HG03342 (cell line): Measurements from ENCODE around the gene HIGD1A.
"Not testable (repeated sequence)": the region's sequence is repeated elsewhere in the genome, so short reads cannot be mapped to it uniquely, and the experiment has no call there.

Experiments used
- ATAC-seq: cut with Tn5 transposase; IDR thresholded peaks from one replicate; pipeline ENCODE4 v1.9.1; 2021; ENCODE audit warnings: mild to moderate bottlenecking, moderate library complexity; ENCODE audit not compliant: unreplicated experiment

Gene HIGD1A

DNA sequence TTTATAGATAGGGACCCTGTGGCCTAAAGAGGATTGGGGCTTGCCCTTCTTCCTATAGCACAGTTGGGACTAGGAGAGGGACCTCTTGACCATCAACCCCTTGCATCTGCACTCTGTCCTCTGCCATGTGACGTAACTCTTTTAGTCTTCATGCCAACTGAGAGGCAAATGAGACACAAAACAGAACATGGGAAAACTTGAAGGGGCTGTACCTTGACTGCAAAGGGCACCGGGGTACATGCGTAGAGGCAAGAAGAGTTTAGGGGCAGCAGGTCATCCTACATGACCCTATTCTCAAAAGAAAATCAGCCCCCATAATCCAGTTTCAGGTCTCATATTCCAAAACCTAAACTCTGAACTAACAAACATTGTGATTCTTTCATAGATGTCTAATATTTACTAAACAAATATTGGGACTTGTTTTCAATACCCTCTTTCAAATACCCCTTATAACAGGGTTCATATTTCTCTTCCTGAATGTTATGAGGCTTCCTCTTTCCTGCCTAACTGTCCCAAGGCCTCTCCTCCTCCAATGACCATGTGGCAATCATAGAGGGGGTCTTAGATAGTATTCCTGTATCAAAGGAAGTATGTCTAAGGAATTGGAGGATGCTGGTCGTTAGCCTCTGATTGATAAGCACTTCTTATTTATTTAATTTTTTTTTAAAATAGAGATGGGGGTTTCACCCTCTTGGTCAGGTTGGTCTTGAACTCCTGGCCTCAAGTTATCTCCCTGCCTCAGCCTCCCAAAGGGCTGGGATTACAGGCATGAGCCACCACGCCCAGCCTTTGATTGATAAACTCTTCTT lies 25.5 kb upstream of the HIGD1A start:
- no peak for ATAC-seq

DNA sequence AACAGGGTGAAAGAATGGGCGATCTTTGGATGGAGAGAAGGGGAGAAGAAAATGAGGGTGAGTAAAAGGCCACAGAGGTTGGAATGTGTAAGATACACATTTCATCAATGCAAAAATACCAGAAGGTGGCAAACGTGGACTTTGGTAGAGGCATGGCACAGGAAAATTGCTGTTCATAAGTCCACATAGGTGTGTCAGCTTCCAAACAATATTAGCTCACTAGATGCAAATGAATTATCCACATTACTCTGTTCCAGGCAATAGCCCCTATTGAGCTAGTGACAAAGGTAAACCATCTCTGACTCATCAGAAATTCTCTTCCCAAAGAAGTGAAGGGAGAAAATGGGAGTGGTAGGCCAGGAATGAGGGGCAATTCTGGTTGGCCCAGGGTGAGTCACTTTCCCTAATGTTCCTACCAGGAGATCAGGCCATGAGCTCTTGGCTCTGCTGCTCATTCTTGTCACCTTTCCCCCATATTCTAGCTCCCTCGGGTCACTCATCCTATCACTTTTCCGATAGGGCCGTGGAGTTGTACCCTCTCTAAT lies 24.9 kb upstream of the HIGD1A start:
- no peak for ATAC-seq

DNA sequence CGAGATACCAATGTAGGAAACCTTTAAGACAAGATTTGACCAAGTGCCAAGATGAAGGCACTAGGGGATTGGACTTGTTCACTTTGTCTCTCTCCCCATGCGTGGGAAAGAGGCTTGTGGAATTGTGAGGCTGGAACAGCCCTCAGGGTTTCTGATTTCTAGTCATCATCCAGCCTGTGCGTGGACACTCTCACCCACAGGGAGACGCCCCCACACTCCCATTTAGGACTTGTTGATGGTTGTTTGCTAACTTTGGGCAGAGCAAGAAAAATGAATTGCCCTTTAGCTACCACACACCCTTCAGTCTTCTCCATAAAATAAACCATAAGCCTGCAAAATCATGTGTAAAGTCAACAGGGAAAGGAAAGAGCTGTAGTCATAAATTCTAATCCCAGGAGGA lies 23.4 kb upstream of the HIGD1A start:
- ATAC-seq: no peak

GRCh38 chr3:42827023-42827422 lies 22.7 kb upstream of the HIGD1A start:
- no peak for ATAC-seq

GRCh38 chr3:42826141-42826540 lies 21.9 kb upstream of the HIGD1A start:
- no peak for ATAC-seq

DNA sequence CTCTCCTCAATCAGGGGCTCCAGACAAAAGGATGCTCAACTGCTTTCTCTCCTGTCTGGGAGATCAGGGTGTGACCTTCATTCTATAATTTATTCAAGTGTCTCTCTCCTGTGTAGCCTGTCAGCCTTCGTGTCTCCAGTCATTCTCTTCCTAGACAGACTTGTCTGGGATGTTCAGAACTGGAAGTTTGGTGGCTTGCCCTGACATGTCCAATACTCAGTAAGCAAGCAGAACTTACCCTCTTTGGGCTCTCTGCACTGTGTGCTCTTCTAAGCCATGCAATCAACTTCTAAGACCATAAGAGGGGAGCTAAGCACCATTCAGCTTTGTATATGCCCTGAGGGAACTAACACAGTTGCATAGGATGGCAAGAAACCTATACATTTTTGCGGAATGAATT lies 19.1 kb upstream of the HIGD1A start:
- ATAC-seq: no peak

GRCh38 chr3:42822828-42823227 lies 18.5 kb upstream of the HIGD1A start:
- ATAC-seq: no peak

GRCh38 chr3:42820746-42821051 lies 16.4 kb upstream of the HIGD1A start:
- ATAC-seq: no peak

- ATAC-seq: no peak
These were observed 15.2 kb upstream of the HIGD1A start for GRCh38 chr3:42819351-42819965.

- no peak for ATAC-seq
These were observed 11.5 kb upstream of the HIGD1A start for GRCh38 chr3:42815826-42816225.

DNA sequence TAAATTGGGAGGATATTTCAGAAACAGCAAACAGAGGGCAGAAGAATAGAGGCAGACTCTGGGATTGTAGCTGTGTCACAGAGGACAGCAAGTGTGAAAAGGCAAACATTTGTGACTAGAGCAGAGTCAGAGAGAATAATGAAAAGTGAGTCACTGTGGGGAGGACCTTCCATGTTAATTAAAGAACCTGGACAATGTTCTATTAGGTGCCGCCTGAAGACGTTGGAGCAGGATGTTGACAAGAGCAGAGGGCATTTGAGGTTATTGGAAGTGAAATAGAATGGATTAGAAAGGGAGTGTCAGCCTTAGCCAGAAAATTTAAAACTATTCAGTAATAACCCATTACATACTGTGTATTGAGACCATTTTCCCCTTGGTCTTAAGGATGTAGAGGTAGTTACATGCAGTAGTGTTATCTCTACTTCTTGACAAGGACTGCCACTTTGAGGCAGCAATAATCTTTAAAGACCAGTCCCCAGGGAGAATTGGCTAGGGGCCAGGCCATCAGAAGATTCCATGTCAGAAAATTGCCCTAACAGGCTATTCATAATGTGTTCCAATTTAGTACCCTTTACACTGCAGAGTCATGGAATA lies 10.7 kb upstream of the HIGD1A start:
- ATAC-seq: no peak

DNA sequence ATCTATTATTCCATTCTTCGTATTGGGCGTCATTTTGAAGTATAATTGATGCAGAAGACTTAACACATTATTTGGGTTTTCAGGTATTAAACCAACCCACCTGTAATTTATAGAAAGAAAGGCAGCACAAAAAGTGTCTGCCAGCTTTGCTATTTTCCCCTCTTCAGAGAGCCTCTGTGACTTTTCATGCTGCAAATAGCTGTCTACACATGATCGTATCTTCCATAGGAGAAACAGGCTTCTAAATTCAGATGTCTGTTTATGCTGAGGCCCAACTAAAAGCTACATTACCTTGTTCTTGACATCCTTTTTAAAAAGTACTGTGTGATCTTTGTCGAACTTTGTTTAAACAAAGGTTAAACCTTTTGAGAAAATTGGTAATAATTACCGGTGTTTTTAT lies 10.0 kb upstream of the HIGD1A start:
- no peak for ATAC-seq

GRCh38 chr3:42811118-42811883 lies 7.0 kb upstream of the HIGD1A start:
- ATAC-seq: not testable (repeated sequence)

DNA sequence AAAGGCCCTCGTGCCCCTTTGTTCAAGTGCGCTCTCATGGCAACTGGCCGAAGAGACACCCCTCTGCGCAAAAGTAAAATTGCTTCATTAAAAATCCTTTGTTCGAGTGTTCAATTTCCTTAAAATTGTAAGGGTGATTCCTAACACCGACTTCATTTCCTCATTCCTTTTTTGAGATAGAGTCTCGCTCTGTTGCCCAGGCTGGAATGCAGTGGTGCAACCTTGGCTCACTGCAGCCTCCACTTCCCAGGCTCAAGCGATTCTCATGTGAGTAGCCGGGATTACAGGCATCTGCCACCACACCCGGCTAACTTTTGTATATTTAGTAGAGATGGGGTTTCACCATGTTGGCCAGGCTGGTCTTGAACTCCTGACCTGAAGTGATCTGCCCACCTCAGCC lies 6.4 kb upstream of the HIGD1A start:
- ATAC-seq: not testable (repeated sequence)

- ATAC-seq: no peak
These were observed 4.9 kb upstream of the HIGD1A start, which contains the start of gene ACKR2 for GRCh38 chr3:42809202-42809601. ACKR2 (plus strand) TSS chr3:42809445; CDS start chr3:42864503, 55,058 bp downstream.

DNA sequence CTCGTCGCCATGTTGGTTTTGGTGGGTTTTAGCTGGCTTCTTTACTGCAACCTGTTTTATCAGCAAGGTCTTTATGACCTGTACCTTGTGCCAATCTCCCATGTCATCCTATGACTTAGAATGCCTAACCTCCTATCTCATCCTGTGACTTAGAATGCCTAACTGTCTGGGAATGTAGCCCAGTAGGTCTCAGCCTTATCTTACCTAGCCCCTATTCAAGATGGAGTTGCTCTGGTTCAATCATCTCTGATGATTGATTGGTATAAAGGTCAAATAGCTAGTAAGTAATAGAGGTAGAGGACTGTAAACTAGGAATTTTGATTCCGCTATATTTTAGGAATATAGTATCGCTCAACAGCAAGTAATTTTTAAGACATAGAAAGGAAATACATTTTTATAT lies 3.6 kb upstream of the HIGD1A start:
- ATAC-seq: no peak

- ATAC-seq: no peak
These were observed 991 bp upstream of the HIGD1A start for GRCh38 chr3:42805141-42805821.

DNA sequence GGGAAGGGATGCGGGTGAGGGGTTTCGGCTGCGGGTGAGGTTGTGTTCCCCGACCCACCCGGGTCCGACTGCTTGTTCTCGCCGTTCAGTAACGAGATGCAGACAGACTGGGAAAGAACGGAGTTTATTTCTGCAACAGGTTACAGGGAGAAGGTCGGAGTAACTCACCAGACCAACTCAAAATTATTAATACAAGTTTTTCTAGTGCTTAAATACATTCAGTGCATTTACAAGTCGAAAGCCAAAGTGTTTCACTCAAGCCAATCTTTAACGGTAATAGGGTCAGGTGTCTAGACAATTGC lies 492 bp upstream of the HIGD1A start:
- ATAC-seq: no peak

DNA sequence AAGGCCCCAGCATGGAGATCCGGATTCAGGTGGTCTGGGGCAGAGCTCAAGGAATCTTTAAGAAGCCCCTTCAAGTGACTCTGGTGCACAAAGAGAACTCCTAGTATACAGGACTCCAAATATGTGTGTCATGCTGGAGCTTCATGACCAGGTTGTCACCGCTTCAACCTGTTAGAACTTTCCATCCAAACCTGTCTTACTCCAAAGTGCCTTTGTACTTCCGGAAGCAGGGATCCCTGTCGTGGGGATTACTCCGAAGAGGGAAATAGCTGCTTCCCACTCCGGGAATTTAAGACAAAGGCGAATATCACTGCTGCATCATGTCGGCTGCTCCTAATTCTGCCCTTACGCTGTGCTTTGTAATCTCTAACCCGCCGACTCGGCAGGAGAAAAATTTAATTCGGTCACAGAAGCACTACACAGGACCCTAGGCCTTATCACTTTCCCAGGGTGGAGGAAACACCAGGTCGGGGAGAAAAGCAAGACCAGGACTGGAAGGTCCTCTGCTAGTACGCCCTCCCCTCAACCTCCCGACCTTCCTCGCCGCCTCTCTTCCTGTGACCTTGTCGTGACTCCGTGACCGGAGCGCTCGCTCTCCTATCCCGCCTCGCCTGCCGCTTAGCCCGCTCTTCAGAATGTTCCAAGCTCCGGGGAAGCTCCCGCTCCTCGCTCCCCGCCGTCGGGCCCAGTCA lies 730 bp downstream of the HIGD1A start:
- peak; percentile 27 for ATAC-seq

DNA sequence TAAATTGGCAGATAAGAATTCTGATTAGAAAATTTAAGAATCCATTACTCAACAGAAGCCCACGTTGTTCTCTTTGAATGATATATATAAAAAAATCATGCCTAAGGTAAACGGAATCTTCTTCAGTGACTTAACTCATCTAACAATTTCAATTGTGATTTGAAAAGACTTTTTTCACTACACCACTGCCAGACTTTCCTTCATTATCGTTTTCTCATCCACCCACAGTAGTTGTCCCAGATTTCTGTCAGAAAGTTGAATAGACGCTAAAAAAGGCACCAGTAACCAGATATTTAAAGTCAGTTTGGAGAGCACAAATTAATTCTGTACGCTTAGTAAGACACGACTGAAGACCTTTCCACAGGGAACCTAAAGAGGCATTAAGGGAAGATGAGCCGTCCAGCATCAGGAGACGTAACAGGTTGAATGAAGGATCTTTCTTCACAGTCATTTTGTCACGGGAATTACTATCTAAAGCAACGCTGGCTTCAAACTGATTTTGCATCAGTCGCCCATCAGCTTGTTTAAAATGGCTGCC lies 1.3 kb downstream of the HIGD1A start:
- ATAC-seq: no peak
